K562 (cell line): ENCODE data around the gene OST4. TPM values are rescaled to one million over a fixed set of nuclear protein-coding genes. Genes with fewer than 3 reads are reported as not detected.

ENCODE experiments used
- BHLHE40 ChIP-seq: IDR thresholded peaks from 2 replicates; pipeline ENCODE4 v1.6.1; 2011; ENCODE audit warnings: low read length, improper control_type of control experiment
- CREB1 ChIP-seq, 2 experiments: sonication (generic) in 1 of 2; formaldehyde crosslinking in 1 of 2; IDR thresholded peaks; 2 replicates each; pipeline versions ENCODE4 v1.6.1 to v1.8.0; 2012 to 2022; ENCODE audit warnings: inconsistent platforms in 1 of 2, mild to moderate bottlenecking in 1 of 2, missing genetic modification reagents in 1 of 2, moderate library complexity in 1 of 2
- CSDE1 ChIP-seq, 2 experiments: fragments of 450-650 bp; IDR thresholded peaks; 2 replicates each; pipeline ENCODE4 v1.6.1; 2016; ENCODE audit warnings: mild to moderate bottlenecking in 1 of 2
- CTBP1 ChIP-seq: fragments of 450-650 bp; IDR thresholded peaks from 2 replicates; pipeline ENCODE4 v1.6.1; 2016; ENCODE audit warnings: borderline replicate concordance
- CUX1 ChIP-seq: fragments of 200-800 bp; sonication (Bioruptor generic); IDR thresholded peaks from 2 replicates; pipeline ENCODE4 v1.6.1; 2016; ENCODE audit warnings: missing genetic modification characterization, missing compliant biosample characterization
- ELF2 ChIP-seq: fragments of 250-450 bp; sonication (Bioruptor Pico); IDR thresholded peaks from 2 replicates; pipeline ENCODE4 v1.5.0; 2021; ENCODE audit warnings: mild to moderate bottlenecking
- ETV5 ChIP-seq: sonication (generic); formaldehyde crosslinking; IDR thresholded peaks from 2 replicates; pipeline ENCODE4 v1.4.0; 2020; ENCODE audit warnings: low read depth, mild to moderate bottlenecking, missing genetic modification reagents
- FOSL1 ChIP-seq: fragments of 200-800 bp; sonication (Bioruptor generic); conservative IDR thresholded peaks from 2 replicates; pipeline ENCODE4 v1.6.1; 2016; ENCODE audit warnings: missing genetic modification characterization, missing compliant biosample characterization
- KLF1 ChIP-seq: fragments of 450-650 bp; IDR thresholded peaks from 2 replicates; pipeline ENCODE4 v1.6.1; 2016; ENCODE audit warnings: missing genetic modification characterization, missing compliant biosample characterization
- MECOM ChIP-seq: fragments of 250-450 bp; sonication (Bioruptor Pico); IDR thresholded peaks from 2 replicates; pipeline ENCODE4 v1.8.0; 2022; ENCODE audit warnings: inconsistent platforms
- PPARD ChIP-seq: fragments of 250-450 bp; sonication (Bioruptor Pico); IDR thresholded peaks from 2 replicates; pipeline ENCODE4 v1.8.0; 2022; ENCODE audit warnings: inconsistent platforms, mild to moderate bottlenecking, moderate library complexity
- PREB ChIP-seq: sonication (generic); formaldehyde crosslinking; IDR thresholded peaks from 2 replicates; pipeline ENCODE4 v1.8.1; 2023; ENCODE audit warnings: mild to moderate bottlenecking, missing genetic modification reagents
- PTRF ChIP-seq: fragments of 450-650 bp; IDR thresholded peaks from 2 replicates; pipeline ENCODE4 v1.6.1; 2016; ENCODE audit warnings: mild to moderate bottlenecking, missing genetic modification characterization, missing compliant biosample characterization
- RAD21 ChIP-seq, 2 experiments: fragments of 250-450 bp in 1 of 2; fragments of 450-650 bp in 1 of 2; sonication (Bioruptor Pico) in 1 of 2; formaldehyde crosslinking in 1 of 2; IDR thresholded peaks in 1 of 2; conservative IDR thresholded peaks in 1 of 2; 2 replicates each; pipeline versions ENCODE4 v1.4.0 to v1.8.0; 2020 to 2022; ENCODE audit warnings: mild to moderate bottlenecking in 2 of 2, moderate library complexity in 1 of 2
- RBBP5 ChIP-seq: fragments of 200-600 bp; sonication (generic); IDR thresholded peaks from 2 replicates; pipeline ENCODE4 v1.6.1; 2012; ENCODE audit warnings: borderline replicate concordance, mild to moderate bottlenecking, low read length, control low read depth, inconsistent platforms; ENCODE audit not compliant: insufficient read depth, poor library complexity, severe bottlenecking
- RFX5 ChIP-seq: IDR thresholded peaks from 2 replicates; pipeline ENCODE4 v1.6.1; 2011; ENCODE audit warnings: low read depth, mild to moderate bottlenecking, improper control_type of control experiment, low read length
- SMAD2 ChIP-seq: fragments of 150-350 bp; IDR thresholded peaks from 2 replicates; pipeline ENCODE4 v1.6.1; 2014; ENCODE audit warnings: low read depth, mild to moderate bottlenecking, low read length
- SRSF1 ChIP-seq: fragments of 200-400 bp; formaldehyde crosslinking; IDR thresholded peaks from 2 replicates; pipeline ENCODE4 v1.6.1; 2017; ENCODE audit warnings: mild to moderate bottlenecking, low read depth, low read length, moderate library complexity
- ZNF133 ChIP-seq: fragments of 250-450 bp; sonication (Bioruptor Pico); IDR thresholded peaks from 2 replicates; pipeline ENCODE4 v1.4.0; 2020; ENCODE audit warnings: mild to moderate bottlenecking
- ZNF239 ChIP-seq: fragments of 250-450 bp; sonication (Bioruptor Pico); IDR thresholded peaks from 2 replicates; pipeline ENCODE4 v1.4.0; 2020; ENCODE audit warnings: mild to moderate bottlenecking
- ZNF3 ChIP-seq: fragments of 250-450 bp; sonication (Bioruptor Pico); IDR thresholded peaks from 2 replicates; pipeline ENCODE4 v1.5.0; 2021; ENCODE audit warnings: mild to moderate bottlenecking, moderate library complexity
- ZNF311 ChIP-seq: fragments of 250-450 bp; sonication (Bioruptor Pico); IDR thresholded peaks from 2 replicates; pipeline ENCODE4 v1.4.0; 2020; ENCODE audit warnings: mild to moderate bottlenecking, moderate library complexity
- ZNF766 ChIP-seq: fragments of 200-800 bp; sonication (Bioruptor generic); conservative IDR thresholded peaks from 2 replicates; pipeline ENCODE4 v1.6.1; 2016; ENCODE audit warnings: missing genetic modification characterization, missing compliant biosample characterization
- ZNF780A ChIP-seq: fragments of 250-450 bp; sonication (Bioruptor Pico); IDR thresholded peaks from 2 replicates; pipeline ENCODE4 v1.5.0; 2021; ENCODE audit warnings: mild to moderate bottlenecking
- polyA plus RNA-seq, 8 experiments: library from polyadenylated mRNA; depleted of rRNA in 4 of 8; stranded (reverse) in 5 of 8; unstranded in 3 of 8; fragments of >200 nt; fragmentation: Nextera tagmentation in 2 of 8; fragmentation: Illumina TruSeq in 1 of 8; extraction: Ambion mirVana in 2 of 8; extraction: Trizol in 1 of 8; gene quantifications; 2 replicates each; pipeline versions ENCODE4 v1.2.1 to v1.2.3, GENCODE V29; 2011 to 2014; ENCODE audit warnings: inconsistent platforms in 1 of 8, missing spikeins in 1 of 8
- total RNA-seq, 7 experiments: library from RNA; depleted of rRNA in 6 of 7; stranded (reverse); fragments of >200 nt in 6 of 7; fragmentation: Illumina TruSeq in 2 of 7; extraction: Trizol in 2 of 7; gene quantifications; 2 replicates each; pipeline versions ENCODE4 v1.2.1 to v1.2.3, GENCODE V29; 2011 to 2021; ENCODE audit warnings: low replicate concordance in 1 of 7
- TF ChIP-seq, protein P1 (sequence below): sonication (generic); formaldehyde crosslinking; IDR thresholded peaks from 2 replicates; pipeline ENCODE4 v1.9.0; 2022; ENCODE audit warnings: mild to moderate bottlenecking, missing genetic modification reagents

OST4 gene
- total and polyA plus RNA-seq, 9 of the 15 experiments (the other 6 are each of a cell fraction or from before 2014, with no cell fraction given): 186 to 1,155 (median 355) TPM

DNA sequence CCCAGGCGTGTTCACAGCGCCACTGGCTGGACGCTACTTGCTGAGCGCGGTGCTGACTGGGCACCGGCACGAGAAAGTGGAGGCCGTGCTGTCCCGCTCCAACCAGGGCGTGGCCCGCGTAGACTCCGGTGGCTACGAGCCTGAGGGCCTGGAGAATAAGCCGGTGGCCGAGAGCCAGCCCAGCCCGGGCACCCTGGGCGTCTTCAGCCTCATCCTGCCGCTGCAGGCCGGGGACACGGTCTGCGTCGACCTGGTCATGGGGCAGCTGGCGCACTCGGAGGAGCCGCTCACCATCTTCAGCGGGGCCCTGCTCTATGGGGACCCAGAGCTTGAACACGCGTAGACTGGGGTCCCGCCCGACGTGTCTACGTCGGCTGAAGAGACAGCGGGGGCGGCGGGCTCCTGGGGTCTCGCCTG is 14.2 kb upstream of the OST4 start (continued):
- no peak for TF ChIP-seq SMAD2
- TF ChIP-seq CTBP1: peak; percentile 59; the same call in 1 of the 2 replicates
- no peak; the same call in 1 of the 2 replicates for TF ChIP-seq FOSL1 (tag)
- TF ChIP-seq PREB (CRISPR knock-in tag): no peak
- no peak for TF ChIP-seq SRSF1
- no peak for TF ChIP-seq CSDE1 (IDR thresholded peaks at IDR 0.05)
- TF ChIP-seq KLF1 (tag): peak; percentile 69; the same call in 1 of the 2 replicates
- no peak for TF ChIP-seq ZNF780A (CRISPR knock-in tag)
- TF ChIP-seq ELF2: no peak
- TF ChIP-seq CUX1: no peak
- TF ChIP-seq ZNF133 (CRISPR knock-in tag): no peak
- no peak for TF ChIP-seq ETV5 (CRISPR knock-in tag)
- TF ChIP-seq ZNF311 (CRISPR knock-in tag): no peak
- no peak for TF ChIP-seq ZNF239 (CRISPR knock-in tag)
- TF ChIP-seq CREB1 (IDR thresholded peaks at IDR 0.05): no peak
- TF ChIP-seq CREB1 (CRISPR knock-in tag; IDR thresholded peaks at IDR 0.05): no peak
- TF ChIP-seq ZNF766 (CRISPR knock-in tag): no peak
- TF ChIP-seq RAD21 (CRISPR knock-in tag; conservative IDR thresholded peaks at IDR 0.05 in 1 of 2, IDR thresholded peaks at IDR 0.05 in 1 of 2): peak; percentile 56 to 77
- TF ChIP-seq PTRF (tag): no peak
- no peak; the same call in 1 of the 2 replicates for TF ChIP-seq MECOM (CRISPR knock-in tag)
- TF ChIP-seq, protein P1, sequence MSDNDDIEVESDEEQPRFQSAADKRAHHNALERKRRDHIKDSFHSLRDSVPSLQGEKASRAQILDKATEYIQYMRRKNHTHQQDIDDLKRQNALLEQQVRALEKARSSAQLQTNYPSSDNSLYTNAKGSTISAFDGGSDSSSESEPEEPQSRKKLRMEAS (CRISPR knock-in tag): peak; percentile 52; the same call in 1 of the 2 replicates
- peak; percentile 66 for TF ChIP-seq BHLHE40
- TF ChIP-seq PPARD (CRISPR knock-in tag): no peak
- TF ChIP-seq RBBP5: peak; percentile 2
- TF ChIP-seq ZNF3 (CRISPR knock-in tag): no peak
- TF ChIP-seq RFX5: no peak
